GM18519 (cell line): ENCODE data around the gene PPP1R37.

ENCODE experiments used
- ATAC-seq: cut with Tn5 transposase; IDR thresholded peaks from one replicate; pipeline ENCODE4 v1.9.1; 2021; ENCODE audit warnings: mild to moderate bottlenecking, moderate library complexity; ENCODE audit not compliant: unreplicated experiment, low FRiP score

Gene PPP1R37

DNA sequence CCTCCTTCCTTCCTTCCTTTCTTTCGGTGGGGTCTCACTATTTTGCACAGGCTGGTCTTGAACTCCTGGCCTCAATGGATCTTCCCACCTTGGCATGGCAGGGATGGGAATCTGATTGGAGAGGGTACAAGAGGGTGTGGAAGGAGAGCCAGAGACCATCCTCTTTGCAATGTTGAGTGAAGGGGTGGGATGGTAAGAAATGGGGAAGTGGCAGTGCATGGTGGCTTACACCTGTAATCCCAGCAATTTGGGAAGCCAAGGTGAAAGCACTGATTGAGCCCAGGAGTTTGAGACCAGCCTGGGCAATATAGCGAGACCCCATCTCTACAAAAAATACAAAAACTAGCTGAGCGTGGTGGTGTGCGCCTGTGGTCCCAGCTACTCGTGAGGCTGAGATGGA lies 91.1 kb downstream of the PPP1R37 start:
- ATAC-seq, result no peak

DNA sequence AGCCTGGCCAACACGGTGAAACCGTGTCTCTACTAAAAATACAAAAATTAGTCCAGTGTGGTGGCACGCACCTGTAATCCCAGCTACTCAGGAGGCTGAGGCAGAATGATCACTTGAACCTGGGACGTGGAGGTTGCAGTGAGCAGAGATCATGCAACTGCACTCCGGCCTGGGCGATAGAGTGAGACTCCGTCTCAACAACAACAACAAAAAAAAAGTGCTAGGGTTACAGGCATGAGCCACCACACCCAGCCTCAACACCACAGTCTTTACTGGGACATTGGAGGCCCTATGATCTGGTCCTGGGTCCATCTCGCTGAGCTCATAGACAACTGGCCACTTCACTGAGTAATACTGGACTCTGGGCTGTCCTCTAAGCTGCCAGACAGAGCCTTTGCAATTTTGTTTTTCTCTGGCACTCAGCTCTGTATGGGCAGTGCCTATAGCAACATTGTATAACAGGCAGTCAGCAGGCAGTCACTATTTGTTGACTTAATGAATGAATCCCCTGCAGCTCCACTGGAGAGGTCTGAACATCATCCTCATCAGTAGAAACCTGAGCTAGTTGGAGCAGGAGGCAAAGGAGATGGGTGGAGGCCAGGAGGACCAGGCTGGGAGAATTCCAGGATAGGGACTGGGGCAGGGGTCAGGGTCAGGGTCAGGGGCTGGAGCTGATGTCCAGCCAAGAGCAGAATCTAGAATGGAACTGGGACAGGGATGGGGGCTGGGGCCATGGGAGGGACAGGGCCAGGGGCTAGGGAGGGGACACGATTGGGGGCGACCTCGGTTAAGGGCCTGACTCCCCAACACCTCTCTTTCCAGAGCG lies 93.7 kb downstream of the PPP1R37 start:
- ATAC-seq, result no peak

DNA sequence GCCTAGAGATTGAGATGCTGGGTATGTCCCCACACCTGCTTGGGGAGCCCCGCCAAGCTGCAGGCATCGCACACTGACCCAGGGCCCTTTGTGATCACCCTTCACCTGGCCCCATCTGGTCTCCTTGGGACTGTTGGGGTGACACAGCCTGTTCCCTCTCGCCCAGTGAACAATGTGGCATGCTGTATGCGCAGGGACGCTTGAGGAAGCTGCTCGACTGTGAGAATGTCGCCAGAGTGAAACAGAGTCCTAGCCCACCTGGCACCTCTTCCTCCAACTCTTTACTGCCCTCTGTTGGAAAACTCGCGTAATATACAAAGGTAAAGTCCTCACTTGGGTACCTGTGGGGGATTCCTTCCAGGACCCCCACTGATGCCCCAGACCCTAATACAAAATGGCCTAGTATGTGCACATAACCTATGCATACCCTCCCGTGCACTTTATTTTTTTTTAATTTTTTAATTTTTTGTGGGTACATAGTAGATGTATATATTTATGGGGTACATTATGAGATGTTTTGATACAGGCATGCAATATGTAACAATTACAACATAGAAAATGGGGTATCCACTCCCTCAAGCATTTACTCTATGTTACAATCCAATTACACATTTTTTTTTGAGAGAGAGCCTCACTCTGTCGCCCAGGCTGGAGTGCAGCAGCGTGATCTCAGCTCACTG lies 94.6 kb downstream of the PPP1R37 start:
- ATAC-seq, result no peak

- no peak for ATAC-seq
Observed at GRCh38 chr19:45189971-45190370, 97.0 kb downstream of the PPP1R37 start.

DNA sequence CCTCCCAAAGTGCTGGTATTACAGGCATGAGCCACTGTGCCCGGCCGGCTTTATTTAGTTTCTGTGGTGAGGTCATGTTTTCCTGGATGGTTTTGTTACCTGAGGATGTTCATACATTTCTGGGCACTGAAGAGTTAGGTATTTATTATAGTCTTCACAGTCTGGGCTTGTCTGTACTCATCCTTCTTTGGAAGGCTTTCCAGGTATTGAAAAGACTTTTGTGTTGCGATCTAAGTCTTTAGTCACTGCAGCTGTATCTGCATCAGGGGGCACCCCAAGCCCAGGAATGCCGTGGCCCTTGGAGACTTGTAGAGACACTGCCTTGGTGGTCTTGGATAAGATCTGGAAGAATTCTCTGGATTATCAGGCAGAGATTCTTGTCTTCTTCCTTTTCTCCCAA lies 98.4 kb downstream of the PPP1R37 start:
- no peak for ATAC-seq

DNA sequence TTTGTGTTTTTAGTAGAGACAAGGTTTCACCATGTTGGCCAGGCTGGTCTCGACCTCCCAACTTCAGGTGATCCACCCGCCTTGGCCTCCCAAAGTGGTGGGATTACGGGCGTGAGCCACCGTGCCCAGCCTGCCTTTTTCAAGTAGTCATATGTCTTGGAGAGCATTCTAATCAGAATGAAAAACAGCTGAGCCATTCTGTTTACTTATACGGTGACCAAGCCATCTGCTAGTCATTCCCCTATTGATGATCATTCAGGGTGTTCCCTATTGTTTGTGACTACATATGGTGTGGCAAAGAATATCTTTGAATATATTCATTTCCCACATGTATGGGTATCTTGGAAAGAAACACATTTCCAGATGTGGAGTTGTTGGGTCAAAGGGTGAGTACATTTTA lies 102.8 kb downstream of the PPP1R37 start:
- no peak for ATAC-seq
